ENCODE data around the gene CBL.
A peak's percentile ranks its signal among the peaks of the same experiment; 100 is the strongest.
"Not testable (repeated sequence)": the region's sequence is repeated elsewhere in the genome, so short reads cannot be mapped to it uniquely, and the experiment has no call there.

The CBL gene

GRCh38 chr11:119185981-119186634, 20.0 kb upstream of the CBL start:
- DNase-seq (ENCODE audit: low read depth): no peak

- no peak for DNase-seq (ENCODE audit: low read depth)
Observed at GRCh38 chr11:119187123-119187892, 18.8 kb upstream of the CBL start.

- DNase-seq (ENCODE audit: low read depth): no peak
Observed at GRCh38 chr11:119188067-119188466, 18.1 kb upstream of the CBL start.

GRCh38 chr11:119188887-119189286, 17.3 kb upstream of the CBL start:
- DNase-seq (ENCODE audit: low read depth): no peak

- no peak for DNase-seq (ENCODE audit: low read depth)
Observed at GRCh38 chr11:119189393-119189792, 16.7 kb upstream of the CBL start.

- no peak for DNase-seq (ENCODE audit: low read depth)
Observed at GRCh38 chr11:119190531-119190930, 15.6 kb upstream of the CBL start.

- not testable (repeated sequence) for DNase-seq (ENCODE audit: low read depth)
Observed at GRCh38 chr11:119191265-119191664, 14.9 kb upstream of the CBL start.

- no peak for DNase-seq (ENCODE audit: low read depth)
Observed at GRCh38 chr11:119192111-119192510, 14.0 kb upstream of the CBL start.

GRCh38 chr11:119193001-119193400, 13.1 kb upstream of the CBL start:
- no peak for DNase-seq (ENCODE audit: low read depth)

- no peak for DNase-seq (ENCODE audit: low read depth)
Observed at GRCh38 chr11:119193626-119194025, 12.5 kb upstream of the CBL start.

GRCh38 chr11:119194811-119195440, 11.2 kb upstream of the CBL start:
- no peak for DNase-seq (ENCODE audit: low read depth)

GRCh38 chr11:119195680-119196079, 10.5 kb upstream of the CBL start:
- no peak for DNase-seq (ENCODE audit: low read depth)

- peak; percentile 63 for DNase-seq (ENCODE audit: low read depth)
Observed at GRCh38 chr11:119196833-119197483, 9.2 kb upstream of the CBL start.

GRCh38 chr11:119198925-119199324, 7.2 kb upstream of the CBL start:
- DNase-seq (ENCODE audit: low read depth): no peak

GRCh38 chr11:119201236-119201635, 4.9 kb upstream of the CBL start:
- DNase-seq (ENCODE audit: low read depth): not testable (repeated sequence)

GRCh38 chr11:119202554-119202953, 3.6 kb upstream of the CBL start:
- no peak for DNase-seq (ENCODE audit: low read depth)

- no peak for DNase-seq (ENCODE audit: low read depth)
Observed at GRCh38 chr11:119204066-119204465, 2.1 kb upstream of the CBL start.

- no peak for DNase-seq (ENCODE audit: low read depth)
Observed at GRCh38 chr11:119205080-119205479, 1.1 kb upstream of the CBL start.

GRCh38 chr11:119206511-119207414, 624 bp downstream of the CBL start:
- DNase-seq (ENCODE audit: low read depth): no peak

- DNase-seq (ENCODE audit: low read depth): no peak
Observed at GRCh38 chr11:119207415-119207960, 1.3 kb downstream of the CBL start.

- no peak for DNase-seq (ENCODE audit: low read depth)
Observed at GRCh38 chr11:119209186-119209585, 3.0 kb downstream of the CBL start.

Measured in fibroblast of the conjunctiva (primary cell).